Right lobe of liver (tissue), 4 donors: Measurements from ENCODE around the gene TCF15.

ENCODE experiments used
- CTCF ChIP-seq, 4 donors: fragments of 200-600 bp in 3 of 4; fragments of 450-650 bp in 1 of 4; IDR thresholded peaks; one replicate each; pipeline versions ENCODE4 v1.5.1 to v1.8.0; 2016 to 2022; ENCODE audit warnings: antibody characterized with exemption in 4 of 4, mild to moderate bottlenecking in 2 of 4
- POLR2A ChIP-seq: fragments of 450-650 bp; IDR thresholded peaks from one replicate; pipeline ENCODE4 v1.6.1; 2017; ENCODE audit warnings: antibody characterized with exemption, mild to moderate bottlenecking
- donor health status: DM: no; HTN: no; CAD: no.
- donor health status: DM: no; HTN: no; CAD: no.
- donor health status: DM: no; HTN: yes; CAD: no.

GRCh38 chr20:646107-646867 lies 36.2 kb upstream of the TCF15 start:
- TF ChIP-seq POLR2A (no peak), CTCF (IDR thresholded peaks at IDR 0.05) (no peak)
